GM19023 (cell line): ENCODE results near the gene OTOG.
A peak's percentile ranks its signal among the peaks of the same experiment; 100 is the strongest.

Experiments
- ATAC-seq: cut with Tn5 transposase; IDR thresholded peaks from one replicate; pipeline ENCODE4 v1.9.1; 2021; ENCODE audit warnings: mild to moderate bottlenecking, moderate library complexity; ENCODE audit not compliant: unreplicated experiment

Gene OTOG

DNA sequence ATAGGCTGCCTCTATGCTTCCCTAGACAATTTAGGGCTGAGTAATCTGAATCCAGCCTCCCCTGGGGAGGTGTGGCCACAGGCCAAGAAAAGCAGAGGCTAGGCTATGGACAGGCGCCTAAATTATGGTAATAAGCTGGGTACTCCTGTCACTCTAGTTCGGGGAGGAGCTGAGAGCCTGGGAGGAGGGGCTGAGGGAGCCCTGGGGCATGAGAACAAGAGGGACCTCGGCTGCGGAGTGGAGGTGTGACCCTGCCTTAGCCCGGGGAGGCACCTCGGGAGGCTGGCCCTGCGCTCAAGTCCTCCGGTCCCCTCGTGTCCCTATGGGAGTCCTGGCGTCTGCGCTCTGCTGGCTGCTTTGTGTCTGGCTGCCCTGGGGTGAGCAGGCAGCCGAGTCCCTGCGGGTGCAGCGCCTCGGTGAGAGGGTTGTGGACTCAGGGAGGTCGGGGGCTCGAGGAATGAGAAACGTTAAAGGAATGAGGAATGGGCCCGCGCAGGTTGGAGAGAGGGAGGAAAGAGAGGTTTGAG, at the start of gene OTOG:
TSS of gene OTOG (plus strand) at position 209 of the 527 bp plus-strand sequence. CDS start at position 323, 114 bp downstream.
- no peak for ATAC-seq

- ATAC-seq = no peak
Measured at GRCh38 chr11:17498058-17498457, 49.0 kb upstream of the OTOG start.

GRCh38 chr11:17498475-17498874, 48.6 kb upstream of the OTOG start:
- ATAC-seq = no peak

- ATAC-seq = no peak
Measured at GRCh38 chr11:17500673-17501072, 46.4 kb upstream of the OTOG start.

GRCh38 chr11:17502630-17503029, 44.4 kb upstream of the OTOG start:
- ATAC-seq = no peak

DNA sequence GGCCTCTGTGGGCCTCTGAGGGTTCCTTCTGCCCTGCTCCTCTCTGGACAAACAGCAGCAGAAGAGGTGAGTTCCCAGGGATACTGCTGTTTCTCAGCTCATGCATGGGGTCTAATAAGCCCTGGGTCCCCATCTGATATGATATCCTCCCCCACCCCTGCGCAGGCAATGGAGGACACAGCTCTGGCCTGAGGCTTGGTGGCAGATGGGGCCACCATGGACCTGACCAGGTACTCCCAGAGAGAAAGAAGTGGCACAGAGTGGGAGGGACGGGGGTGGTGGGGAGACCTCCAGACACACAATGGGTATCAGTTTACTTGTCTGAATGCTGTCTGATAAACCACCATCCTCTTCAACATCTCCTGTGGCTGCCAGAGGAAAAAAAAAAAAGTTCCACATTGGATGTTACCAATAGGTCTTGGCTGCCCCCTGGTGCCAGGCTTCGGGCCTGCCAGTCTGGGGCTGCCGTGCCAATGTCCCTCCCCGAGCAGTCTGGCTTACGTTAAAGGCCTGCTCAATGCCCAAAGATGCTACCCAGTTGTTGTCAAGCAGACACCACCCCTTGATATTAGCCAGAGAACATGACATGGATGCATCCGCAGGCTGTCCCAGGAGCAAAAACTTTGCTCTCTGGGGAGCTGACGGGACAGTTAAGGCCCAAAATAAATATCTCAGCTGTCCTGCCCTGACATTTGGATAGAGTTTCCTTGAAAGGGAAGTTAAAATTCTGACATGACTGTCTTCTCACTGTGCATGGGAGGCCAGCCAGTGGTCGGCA, 42.5 kb upstream of the OTOG start:
- peak; percentile 49 for ATAC-seq

GRCh38 chr11:17505146-17505545, 41.9 kb upstream of the OTOG start:
- ATAC-seq = no peak

DNA sequence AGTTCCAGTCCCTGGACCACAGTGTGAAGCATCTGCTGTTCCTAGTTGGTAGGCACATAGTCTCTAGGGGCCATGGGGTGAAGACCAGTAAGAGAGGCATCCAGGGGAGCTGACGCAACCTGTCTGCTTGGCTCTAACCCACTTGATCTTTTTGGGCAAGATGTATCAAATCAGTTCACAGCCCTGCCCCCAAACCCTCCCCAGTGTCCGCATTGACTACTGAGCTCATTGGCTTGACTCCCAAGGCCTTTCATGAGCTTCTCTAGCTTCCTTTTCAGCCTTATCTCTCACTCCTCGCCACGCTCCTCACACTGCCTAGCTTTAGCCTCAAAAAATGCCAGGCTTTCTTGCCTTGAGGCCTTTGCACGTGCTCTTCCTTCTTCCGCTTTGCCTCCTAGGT, 40.7 kb upstream of the OTOG start:
- ATAC-seq = no peak

DNA sequence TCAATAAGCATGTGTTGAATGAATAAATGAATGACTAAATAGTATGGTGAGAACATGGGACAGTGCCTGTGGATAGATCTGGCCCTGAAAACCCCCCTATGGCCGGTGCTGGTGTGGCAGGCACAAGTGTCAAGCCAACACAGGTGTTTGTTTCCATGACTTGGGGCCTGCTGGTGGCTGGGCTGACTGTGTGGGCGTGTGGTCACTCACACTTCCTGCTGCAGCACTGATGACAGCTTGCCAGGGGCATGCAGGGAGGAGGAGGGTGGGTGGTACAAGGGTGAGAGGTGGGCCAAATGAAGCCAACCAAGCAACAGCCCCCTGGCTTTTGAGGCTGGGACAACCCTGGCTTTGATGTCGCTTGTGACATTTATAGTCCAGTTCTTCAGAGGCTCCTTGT, 40.1 kb upstream of the OTOG start:
- peak; percentile 75 for ATAC-seq

DNA sequence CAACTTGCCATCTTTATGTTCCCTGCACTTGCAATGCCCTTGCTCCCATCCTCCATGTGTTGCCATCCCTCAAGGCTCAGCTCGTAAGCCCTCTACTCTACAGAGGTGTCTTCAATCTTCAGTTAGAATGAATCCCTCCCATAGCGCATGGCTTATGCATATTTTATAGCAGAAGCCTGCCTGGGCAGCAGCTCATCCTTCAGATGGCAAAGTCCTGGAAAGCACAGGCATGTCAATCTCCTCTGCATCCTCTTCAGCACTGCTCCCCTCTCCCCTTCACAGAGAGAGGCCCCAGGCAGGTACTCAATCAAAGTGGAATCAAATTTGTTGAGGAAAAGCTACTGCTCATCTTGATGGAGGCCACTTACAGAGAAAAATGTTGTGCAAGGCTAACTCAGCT, 39.3 kb upstream of the OTOG start:
- no peak for ATAC-seq

DNA sequence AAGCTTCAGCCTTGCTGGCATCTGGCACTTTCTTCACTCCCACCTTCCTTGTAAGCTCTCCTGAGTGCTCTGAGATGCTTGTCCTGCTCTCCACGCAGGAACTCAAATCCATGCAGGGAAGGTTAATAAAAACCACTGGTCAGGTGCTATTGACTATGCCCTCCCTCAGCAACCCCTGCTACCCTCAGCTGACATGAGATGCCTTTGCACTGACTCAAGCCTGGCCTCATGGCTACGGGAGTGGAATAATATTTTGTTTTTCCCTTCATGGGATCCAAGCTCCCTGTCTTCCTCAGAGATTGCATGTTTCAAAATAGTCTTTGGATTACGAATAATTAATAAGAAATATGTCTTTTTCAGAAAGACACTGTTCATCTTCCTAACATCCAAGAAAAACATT, 38.8 kb upstream of the OTOG start:
- no peak for ATAC-seq

DNA sequence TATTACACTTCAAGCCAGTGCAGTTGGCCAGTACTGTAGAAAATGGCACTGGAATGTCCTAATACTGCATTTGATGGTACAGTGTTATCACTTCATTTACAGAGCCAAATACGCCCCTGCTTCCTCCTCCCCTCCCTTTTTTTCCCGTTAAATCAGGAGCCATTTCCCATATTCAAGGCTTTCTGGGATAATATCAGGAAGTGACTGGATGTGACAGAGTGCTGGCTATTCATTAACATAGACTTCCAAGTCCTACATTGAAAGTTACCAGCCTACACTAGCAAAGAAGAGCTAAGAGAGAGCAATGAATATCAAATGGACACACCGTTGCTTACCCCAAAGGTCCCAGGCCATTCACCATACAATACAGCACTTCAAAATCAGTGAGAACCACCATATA, 38.3 kb upstream of the OTOG start:
- ATAC-seq = no peak

DNA sequence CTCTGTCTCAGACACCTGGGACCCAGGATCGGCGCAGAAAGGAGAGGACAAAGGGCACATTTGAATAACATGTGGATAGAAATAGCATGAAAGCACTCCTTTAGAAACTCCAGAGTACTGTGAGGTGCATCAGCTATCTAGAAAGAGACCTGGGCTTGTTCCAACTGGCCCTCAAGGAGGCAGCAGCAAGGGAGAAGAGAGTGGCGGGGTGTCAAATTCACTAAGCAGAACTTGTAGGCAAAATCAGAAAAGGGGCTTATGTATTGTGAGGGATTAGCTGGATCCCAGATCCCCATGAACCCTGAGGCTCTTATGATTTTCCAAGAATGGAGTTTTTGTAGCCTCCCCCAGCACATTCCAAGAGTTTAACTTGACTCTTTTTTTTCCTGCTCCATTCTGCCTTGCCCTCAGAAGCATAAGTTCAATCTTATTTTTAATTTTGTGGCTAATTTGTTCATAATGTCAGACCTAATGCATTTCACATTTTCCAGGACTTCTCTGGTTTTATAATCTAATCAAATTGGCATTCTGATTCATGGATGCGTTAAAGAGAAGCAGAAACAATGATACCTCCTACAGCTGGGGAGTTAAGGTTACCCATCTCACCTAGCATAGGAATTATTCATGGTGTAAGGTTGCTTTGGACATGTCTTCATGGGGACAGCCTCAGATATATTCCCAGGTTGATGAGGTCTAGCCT, 36.4 kb upstream of the OTOG start:
- no peak for ATAC-seq

- no peak for ATAC-seq
Measured at GRCh38 chr11:17511571-17511970, 35.5 kb upstream of the OTOG start.

- no peak for ATAC-seq
Measured at GRCh38 chr11:17512101-17512500, 35.0 kb upstream of the OTOG start.

DNA sequence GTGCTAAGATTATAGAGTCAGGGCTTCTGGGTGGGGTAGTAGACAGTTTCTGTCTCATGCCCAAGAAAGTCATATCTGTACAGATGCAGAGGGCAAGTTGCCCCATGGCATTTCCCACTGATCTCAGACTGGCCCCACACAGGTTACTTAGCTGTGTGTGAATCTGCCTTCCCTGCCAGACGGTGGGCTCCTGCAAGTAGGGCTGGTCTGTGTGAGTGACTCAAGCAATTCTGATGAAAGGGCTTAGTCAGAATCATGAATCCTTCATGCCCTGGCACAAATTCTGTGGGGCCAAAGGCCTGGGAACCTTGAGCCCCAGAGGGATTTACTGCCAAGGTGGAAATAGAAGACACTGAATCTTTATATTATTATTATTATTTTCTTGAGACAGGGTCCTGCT, 33.2 kb upstream of the OTOG start:
- ATAC-seq = no peak

DNA sequence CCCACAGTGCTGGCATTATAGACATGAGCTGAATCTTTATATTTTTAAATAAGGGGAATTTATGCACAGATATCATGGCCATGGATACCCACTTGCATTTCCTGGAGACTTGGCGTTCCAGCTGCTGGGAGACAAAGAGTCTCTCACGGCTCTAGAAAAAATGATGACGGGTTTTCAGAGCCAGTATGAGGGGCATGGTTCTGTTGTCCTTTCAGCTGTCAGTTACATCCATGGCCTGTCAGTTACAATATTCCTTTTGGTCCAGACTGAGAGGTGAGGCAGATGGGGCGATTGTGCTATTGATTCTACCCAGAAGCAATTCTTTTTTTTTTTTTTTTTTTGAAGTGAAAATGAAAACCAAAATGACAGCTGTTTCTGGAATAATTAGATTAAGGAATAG, 32.6 kb upstream of the OTOG start:
- ATAC-seq = no peak

DNA sequence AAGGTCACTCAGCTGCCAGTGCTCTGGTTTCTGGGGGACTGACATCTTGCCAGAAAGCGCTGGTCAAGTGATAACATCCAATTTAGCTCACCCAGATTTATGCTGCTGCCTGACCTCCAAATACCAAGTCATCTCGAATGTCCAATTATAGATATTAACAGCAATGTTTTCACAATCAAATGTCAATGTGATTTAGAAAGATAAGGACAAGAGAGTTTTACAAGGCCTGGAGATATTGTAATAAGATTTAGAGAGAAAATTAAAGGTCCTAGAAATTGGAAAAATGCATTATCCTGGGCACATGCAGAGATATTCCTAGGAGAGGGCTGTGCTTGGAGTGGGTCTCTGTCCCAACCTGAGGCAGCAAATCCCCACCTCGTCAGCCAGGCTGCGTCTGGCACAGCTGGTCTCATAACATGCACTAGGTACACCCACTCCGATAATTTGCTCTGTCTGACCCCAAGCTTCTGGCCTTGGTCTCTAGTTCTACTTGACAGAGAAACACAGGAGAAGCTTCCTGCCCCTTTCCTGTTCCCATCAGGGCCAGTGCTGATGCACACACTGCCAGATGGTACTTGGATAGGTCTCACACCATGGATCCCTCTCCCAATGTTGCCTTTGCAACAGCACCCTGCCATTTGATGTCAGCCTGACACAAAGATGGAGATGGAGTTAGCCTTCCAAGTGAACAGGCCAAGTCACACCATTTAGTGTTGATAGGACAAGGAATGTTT, 31.4 kb upstream of the OTOG start:
- ATAC-seq = no peak

GRCh38 chr11:17516551-17517150, 30.4 kb upstream of the OTOG start:
- ATAC-seq = no peak

DNA sequence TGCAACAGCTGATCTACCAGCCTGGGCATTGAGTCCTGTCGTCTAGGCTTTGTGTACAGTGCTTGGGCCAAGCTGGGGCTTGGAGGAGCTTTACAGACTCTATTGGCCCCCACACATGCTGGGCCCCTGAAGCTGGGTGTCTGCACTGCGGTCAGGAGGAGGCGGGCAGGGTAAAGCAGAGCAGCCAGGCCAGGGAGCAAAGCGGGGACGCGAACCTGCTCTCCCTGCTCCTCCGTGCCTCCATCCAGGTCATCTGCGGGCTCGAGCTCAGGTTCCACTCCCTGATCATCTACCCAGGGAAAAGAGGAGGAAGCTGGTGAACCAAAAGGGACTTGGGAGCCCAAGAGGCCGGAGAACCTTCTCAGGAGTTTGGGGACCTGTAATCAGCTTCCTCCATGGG, 29.9 kb upstream of the OTOG start:
- ATAC-seq = no peak

DNA sequence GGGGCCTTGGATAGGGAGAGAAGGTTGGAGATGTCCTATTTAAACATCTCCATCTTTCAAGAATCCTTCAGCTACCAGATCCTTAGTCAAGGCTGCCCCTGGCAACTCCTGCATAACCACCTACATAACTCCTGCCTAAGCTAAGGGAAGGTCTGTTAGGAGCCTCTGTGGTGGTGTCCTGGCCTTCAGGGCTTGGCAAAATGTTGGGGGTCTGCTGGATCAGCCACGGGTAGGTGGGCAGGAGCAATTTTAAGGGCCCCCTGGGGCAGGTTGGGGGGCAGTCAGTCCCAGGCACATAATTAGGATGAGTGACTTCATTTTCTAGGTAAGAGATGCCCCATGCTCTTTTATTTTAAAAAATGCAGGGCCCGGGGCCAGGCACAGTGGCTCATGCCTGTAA, 28.7 kb upstream of the OTOG start:
- ATAC-seq = no peak
